SK-N-SH (cell line): ENCODE data around the gene RLN2.

Source experiments
- CTCF ChIP-seq: fragments of 200-600 bp; sonication (generic); IDR thresholded peaks from 2 replicates; pipeline ENCODE4 v1.6.1; 2017; ENCODE audit warnings: antibody characterized with exemption, mild to moderate bottlenecking, moderate library complexity
- ELF1 ChIP-seq: IDR thresholded peaks from 2 replicates; pipeline ENCODE4 v1.4.0; 2012
- EZH2phosphoT487 ChIP-seq: fragments of 200-600 bp; sonication (generic); IDR thresholded peaks from 2 replicates; pipeline ENCODE4 v1.6.1; 2017; ENCODE audit warnings: low read depth, mixed run types, mild to moderate bottlenecking, antibody characterized with exemption, moderate library complexity, borderline replicate concordance
- FOXM1 ChIP-seq: IDR thresholded peaks from 2 replicates; pipeline ENCODE4 v1.4.0; 2012; ENCODE audit warnings: low read depth, mild to moderate bottlenecking
- JUND ChIP-seq: IDR thresholded peaks from 2 replicates; pipeline ENCODE4 v1.4.0; 2012
- MAX ChIP-seq: IDR thresholded peaks from 2 replicates; pipeline ENCODE4 v1.4.0; 2012; ENCODE audit warnings: low read depth
- MEF2A ChIP-seq: IDR thresholded peaks from 2 replicates; pipeline ENCODE4 v1.4.0; 2012; ENCODE audit warnings: low read depth, borderline replicate concordance
- NRF1 ChIP-seq: IDR thresholded peaks from 2 replicates; pipeline ENCODE4 v1.6.1; 2012; ENCODE audit warnings: low read depth, mild to moderate bottlenecking, low read length
- PBX3 ChIP-seq: IDR thresholded peaks from 2 replicates; pipeline ENCODE4; 2012
- POLR2AphosphoS5 ChIP-seq: IDR thresholded peaks from 2 replicates; pipeline ENCODE4 v1.6.1; 2012; ENCODE audit warnings: low read depth, low read length
- REST ChIP-seq: IDR thresholded peaks from 2 replicates; pipeline ENCODE4 v1.6.1; 2012; ENCODE audit warnings: mild to moderate bottlenecking, low read depth, low read length, moderate library complexity
- RXRA ChIP-seq: IDR thresholded peaks from 2 replicates; pipeline ENCODE4 v1.4.0; 2012; ENCODE audit warnings: low read depth, mild to moderate bottlenecking, borderline replicate concordance
- SMC3 ChIP-seq: IDR thresholded peaks from 2 replicates; pipeline ENCODE4 v1.6.1; 2012; ENCODE audit warnings: low read depth, low read length, improper control_type of control experiment
- TCF12 ChIP-seq: IDR thresholded peaks from 2 replicates; pipeline ENCODE4 v1.4.0; 2012

DNA sequence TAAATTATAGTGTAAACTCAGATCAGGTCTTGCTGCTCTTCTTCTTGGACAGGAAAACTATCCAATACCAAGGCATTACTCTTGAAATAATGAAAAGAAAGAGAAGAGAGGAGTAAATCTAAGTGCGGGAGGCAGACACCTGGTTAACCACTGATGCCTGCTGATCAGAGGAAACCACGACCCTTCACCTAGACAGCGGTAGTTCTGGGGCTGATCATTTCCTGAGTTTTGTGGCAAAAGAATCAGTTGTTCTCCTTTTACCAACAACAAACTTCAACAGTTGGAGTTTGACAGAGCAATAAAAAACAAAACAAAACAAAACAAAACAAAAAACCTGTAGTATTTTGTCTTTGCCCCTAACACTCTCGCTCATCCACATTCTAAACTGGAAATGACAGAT, 32.2 kb upstream of the RLN2 start:
- TF ChIP-seq CTCF, result no peak
- no peak for TF ChIP-seq PBX3
- TF ChIP-seq JUND, result no peak
- TF ChIP-seq MAX, result no peak
- no peak for TF ChIP-seq SMC3
- no peak for TF ChIP-seq MEF2A
- no peak for TF ChIP-seq REST
- TF ChIP-seq ELF1, result no peak
- no peak for TF ChIP-seq POLR2AphosphoS5
- no peak for TF ChIP-seq NRF1
- TF ChIP-seq FOXM1, result no peak
- TF ChIP-seq EZH2phosphoT487, result no peak
- TF ChIP-seq RXRA, result no peak
- TF ChIP-seq TCF12, result no peak
